Chondrocyte (in vitro differentiated cells): ENCODE results near the gene DOLK. TPM values are rescaled to one million over a fixed set of nuclear protein-coding genes. Genes with fewer than 3 reads are reported as not detected.

Source experiments
- DNase-seq: peaks from one replicate; pipeline ENCODE4 v3.0.0; 2021; ENCODE audit warnings: mixed read lengths, low spot score
- H3K27ac Mint-ChIP-seq: one replicate; pipeline ENCODE4 v1.8.0; 2021; ENCODE audit warnings: mild to moderate bottlenecking, moderate library complexity, mixed read lengths; ENCODE audit not compliant: unreplicated experiment
- H3K27me3 Mint-ChIP-seq: 2 replicates; pipeline ENCODE4 v1.8.0; 2021; ENCODE audit warnings: low read depth, mixed read lengths
- H3K36me3 Mint-ChIP-seq: 2 replicates; pipeline ENCODE4 v1.8.0; 2021; ENCODE audit warnings: low read depth, mixed read lengths
- H3K4me1 Mint-ChIP-seq: 2 replicates; pipeline ENCODE4 v1.8.0; 2021; ENCODE audit warnings: low read depth, mild to moderate bottlenecking, mixed read lengths
- H3K4me3 Mint-ChIP-seq: one replicate; pipeline ENCODE4 v1.8.0; 2021; ENCODE audit warnings: mild to moderate bottlenecking, moderate library complexity, mixed read lengths; ENCODE audit not compliant: unreplicated experiment
- H3K9me3 Mint-ChIP-seq: 2 replicates; pipeline ENCODE4 v1.8.0; 2021; ENCODE audit warnings: low read depth, mixed read lengths
- total RNA-seq: library from RNA; stranded (reverse); gene quantifications from 3 replicates; pipeline ENCODE4 v1.2.1, GENCODE V29; 2021
- TF ChIP-seq, protein P1 (sequence below): fragments of 200-600 bp; sonication (generic); IDR thresholded peaks from 2 replicates; pipeline ENCODE4 v1.5.0; 2021; ENCODE audit warnings: antibody characterized with exemption, mild to moderate bottlenecking, moderate library complexity

The DOLK gene
- total RNA-seq, 1 donor from 2014 or later = 22.2 TPM

DNA sequence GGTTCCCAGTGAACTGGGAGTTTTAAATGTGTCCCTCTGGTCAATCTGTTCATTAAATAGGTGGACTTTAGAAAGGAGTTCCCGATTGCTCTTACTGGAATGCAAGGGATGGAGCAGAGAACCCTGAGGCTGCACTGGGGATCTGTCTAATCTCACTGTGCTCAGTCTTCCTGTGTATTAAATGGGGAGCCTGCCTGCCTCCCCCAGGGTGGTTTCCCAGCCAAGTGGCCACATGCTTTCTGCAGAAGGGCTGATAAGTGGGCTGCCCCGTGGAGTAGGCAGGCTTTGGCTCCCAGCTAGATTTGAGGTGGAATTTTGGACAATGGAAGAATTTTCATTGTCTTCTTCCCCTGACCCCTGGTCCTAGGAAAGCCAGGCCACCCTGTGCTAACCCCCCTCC, 40.7 kb downstream of the DOLK start:
- H3K9me3 Mint-ChIP-seq = no peaks in the 10 kb centered on the region
- H3K27ac Mint-ChIP-seq = peak overlapping the region; percentile 69
- peaks cover 29% of the 10 kb centered on the region for H3K36me3 Mint-ChIP-seq
- H3K27me3 Mint-ChIP-seq = no peaks in the 10 kb centered on the region
- H3K4me3 Mint-ChIP-seq = no peak overlapping the region
- no peak for DNase-seq
- TF ChIP-seq, protein P1, sequence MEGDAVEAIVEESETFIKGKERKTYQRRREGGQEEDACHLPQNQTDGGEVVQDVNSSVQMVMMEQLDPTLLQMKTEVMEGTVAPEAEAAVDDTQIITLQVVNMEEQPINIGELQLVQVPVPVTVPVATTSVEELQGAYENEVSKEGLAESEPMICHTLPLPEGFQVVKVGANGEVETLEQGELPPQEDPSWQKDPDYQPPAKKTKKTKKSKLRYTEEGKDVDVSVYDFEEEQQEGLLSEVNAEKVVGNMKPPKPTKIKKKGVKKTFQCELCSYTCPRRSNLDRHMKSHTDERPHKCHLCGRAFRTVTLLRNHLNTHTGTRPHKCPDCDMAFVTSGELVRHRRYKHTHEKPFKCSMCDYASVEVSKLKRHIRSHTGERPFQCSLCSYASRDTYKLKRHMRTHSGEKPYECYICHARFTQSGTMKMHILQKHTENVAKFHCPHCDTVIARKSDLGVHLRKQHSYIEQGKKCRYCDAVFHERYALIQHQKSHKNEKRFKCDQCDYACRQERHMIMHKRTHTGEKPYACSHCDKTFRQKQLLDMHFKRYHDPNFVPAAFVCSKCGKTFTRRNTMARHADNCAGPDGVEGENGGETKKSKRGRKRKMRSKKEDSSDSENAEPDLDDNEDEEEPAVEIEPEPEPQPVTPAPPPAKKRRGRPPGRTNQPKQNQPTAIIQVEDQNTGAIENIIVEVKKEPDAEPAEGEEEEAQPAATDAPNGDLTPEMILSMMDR = no peak
- H3K4me1 Mint-ChIP-seq = peaks cover 35% of the 10 kb centered on the region

DNA sequence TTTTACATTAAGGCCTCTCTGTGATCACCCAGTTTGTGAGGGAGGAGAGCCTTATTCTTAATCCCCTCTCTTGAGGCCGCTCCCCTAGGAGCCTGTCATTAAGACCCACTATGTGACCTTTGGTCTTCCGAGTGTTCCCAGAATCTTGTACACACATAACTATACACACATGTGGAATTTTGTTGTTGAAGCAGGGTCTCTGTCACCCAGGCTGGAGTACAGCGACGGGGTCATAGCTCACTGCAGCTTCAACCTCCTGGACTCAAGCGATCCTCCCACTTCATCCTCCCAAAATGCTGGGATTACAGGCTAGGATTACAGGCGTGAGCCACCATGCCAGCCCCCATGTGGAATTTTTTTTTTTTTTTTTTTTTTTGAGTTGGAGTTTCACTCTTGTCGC, 41.4 kb downstream of the DOLK start:
- H3K4me3 Mint-ChIP-seq = no peak overlapping the region
- H3K27ac Mint-ChIP-seq = no peak overlapping the region
- no peaks in the 10 kb centered on the region for H3K9me3 Mint-ChIP-seq

DNA sequence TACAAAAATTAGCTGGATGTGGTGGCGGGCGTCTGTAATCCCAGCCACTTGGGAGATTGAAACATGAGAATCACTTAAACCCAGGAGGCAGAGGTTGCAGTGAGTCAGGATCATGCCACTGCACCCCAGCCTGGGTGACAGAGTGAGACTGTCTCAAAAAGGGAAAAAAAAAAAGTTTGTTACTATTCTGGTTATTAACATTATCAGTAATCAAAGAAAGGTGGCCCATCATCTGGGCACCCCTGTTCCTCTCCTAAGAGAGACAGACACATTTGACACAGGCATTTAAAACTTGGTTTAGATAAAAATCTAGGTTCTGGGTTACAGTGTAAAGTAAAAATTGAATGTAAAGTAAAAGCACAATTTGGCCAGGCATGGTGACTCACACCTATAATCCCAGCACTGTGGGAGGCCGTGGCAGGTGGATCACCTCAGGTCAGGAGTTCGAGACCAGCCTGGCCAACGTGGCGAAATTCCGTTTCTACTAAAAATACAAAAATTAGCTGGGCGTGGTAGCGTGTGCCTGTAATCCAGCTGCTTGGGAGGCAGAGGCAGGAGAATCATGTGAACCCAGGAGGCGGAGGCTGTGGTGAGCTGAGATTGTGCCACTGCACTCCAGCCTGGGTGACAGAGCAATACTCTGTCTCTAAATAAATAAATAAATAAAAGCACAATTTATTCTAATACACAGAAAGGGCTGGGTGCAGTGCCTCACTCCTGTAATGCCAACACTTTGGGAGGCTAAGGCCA, 43.4 kb downstream of the DOLK start:
- Mint-ChIP-seq H3K4me1 (peaks cover 34% of the 10 kb centered on the region), H3K9me3 (no peaks in the 10 kb centered on the region), H3K27me3 (no peaks in the 10 kb centered on the region), H3K27ac (peak overlapping the region; percentile 88), H3K4me3 (no peak overlapping the region), H3K36me3 (peaks cover 21% of the 10 kb centered on the region)
- no peak for DNase-seq
- TF ChIP-seq, protein P1 = no peak

More for the DNA sequence above, 41.4 kb downstream of the DOLK start:
- Mint-ChIP-seq H3K36me3 (peaks cover 29% of the 10 kb centered on the region), H3K27me3 (no peaks in the 10 kb centered on the region), H3K4me1 (peaks cover 27% of the 10 kb centered on the region)
- no peak for DNase-seq
- TF ChIP-seq, protein P1 = no peak

DNA sequence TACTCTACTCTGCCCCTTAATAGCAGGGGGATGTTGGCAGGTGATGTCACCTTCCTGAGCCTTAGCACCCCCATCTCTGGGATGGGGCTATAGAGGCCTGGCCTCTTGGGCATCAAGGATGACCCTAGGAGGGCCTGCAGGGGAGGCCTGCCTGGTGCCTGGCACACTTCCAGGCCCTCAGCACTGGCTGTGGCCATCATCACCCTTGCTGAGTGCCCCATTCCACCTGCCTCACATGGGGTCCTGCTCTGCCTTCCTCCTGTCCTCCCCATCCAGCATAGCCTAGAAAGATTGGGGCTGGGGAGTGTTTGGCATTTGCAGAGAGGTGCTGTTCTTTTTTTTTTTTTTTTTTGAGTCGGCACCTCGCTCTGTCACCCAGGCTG, 44.3 kb downstream of the DOLK start:
- Mint-ChIP-seq H3K4me3 (no peak overlapping the region), H3K27ac (peak overlapping the region; percentile 88), H3K27me3 (no peaks in the 10 kb centered on the region), H3K36me3 (peaks cover 15% of the 10 kb centered on the region), H3K4me1 (peaks cover 36% of the 10 kb centered on the region), H3K9me3 (no peaks in the 10 kb centered on the region)
- TF ChIP-seq, protein P1 = no peak
- DNase-seq = no peak

DNA sequence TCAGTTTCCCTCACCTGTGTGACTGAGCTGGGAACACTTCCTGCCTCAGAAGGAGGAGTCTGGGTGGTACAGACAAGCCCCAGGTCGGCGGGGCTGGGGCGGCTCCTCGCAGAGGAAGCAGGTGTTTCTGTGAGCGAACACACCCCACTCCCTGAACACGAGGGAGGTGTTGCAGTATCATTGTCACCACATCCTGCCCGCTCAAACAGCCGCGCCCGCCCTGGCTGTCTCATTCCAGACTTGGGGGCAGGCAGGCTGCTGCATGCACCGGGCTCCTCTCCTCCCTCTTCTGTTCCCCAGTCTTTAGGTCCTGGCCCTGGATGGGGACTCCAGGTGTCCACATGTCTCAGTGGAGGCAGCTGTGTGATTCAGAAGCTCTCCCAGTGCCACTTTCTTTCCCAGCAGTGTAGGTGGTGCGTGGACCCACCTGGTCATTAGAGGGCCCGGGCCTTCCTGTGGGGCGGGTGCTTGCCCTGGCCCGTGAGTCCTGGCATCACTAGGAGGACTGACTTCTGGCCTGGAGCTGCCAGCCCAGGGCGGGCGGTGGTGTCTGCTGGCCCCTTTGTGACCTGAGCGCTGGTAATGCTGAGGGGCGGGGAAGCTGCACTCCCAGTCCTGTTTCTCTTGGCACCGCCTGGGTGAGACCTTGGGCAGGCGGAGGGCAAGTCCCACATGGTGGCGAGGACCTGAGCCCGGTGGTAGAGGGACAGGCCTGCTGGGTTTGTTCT, 44.9 kb downstream of the DOLK start:
- no peaks in the 10 kb centered on the region for H3K27me3 Mint-ChIP-seq
- H3K27ac Mint-ChIP-seq = peak overlapping the region; percentile 88
- H3K4me1 Mint-ChIP-seq = peaks cover 36% of the 10 kb centered on the region
- H3K4me3 Mint-ChIP-seq = no peak overlapping the region
- no peak for DNase-seq
- TF ChIP-seq, protein P1 = no peak
- peaks cover 10% of the 10 kb centered on the region for H3K36me3 Mint-ChIP-seq
- H3K9me3 Mint-ChIP-seq = no peaks in the 10 kb centered on the region
